RWPE1 (cell line): ENCODE results near the gene CHKA.

Experiments used
- CTCF ChIA-PET: fragments of 350-600 bp; sonication (Branson Sonifier 250); formaldehyde crosslinking; extraction: SDS; loops from one replicate; lab custom pipeline; 2021; lab: Yijun Ruan, JAX
- POLR2A ChIA-PET: fragments of 400-600 bp; formaldehyde crosslinking; extraction: SDS; loops from one replicate; lab custom pipeline; 2020; ENCODE audit warnings: antibody characterized with exemption; ENCODE audit not compliant: low non-redundant PET; lab: Yijun Ruan, JAX
- DNase-seq: peaks from one replicate; pipeline ENCODE4 v3.0.0; 2012; ENCODE audit warnings: low spot score
- H3K27ac ChIP-seq: fragments of 450-650 bp; 2 replicates; pipeline ENCODE4 v1.5.1; 2017
- CTCF ChIP-seq: fragments of 450-650 bp; conservative IDR thresholded peaks from 2 replicates; pipeline ENCODE4 v1.5.1; 2017; ENCODE audit warnings: low read depth, mild to moderate bottlenecking

The CHKA gene

GRCh38 chr11:68092411-68092810 lies 28.8 kb downstream of the CHKA start:
- TF ChIP-seq CTCF: no peak
- ChIA-PET CTCF (interaction anchor here (0.6 kb wide), 1 partner anchor 58 kb away, joined by 3 read pairs; no protein-coding TSS in a partner anchor), POLR2A (no interaction called here)
- no peak overlapping the region for H3K27ac ChIP-seq
- DNase-seq: no peak

DNA sequence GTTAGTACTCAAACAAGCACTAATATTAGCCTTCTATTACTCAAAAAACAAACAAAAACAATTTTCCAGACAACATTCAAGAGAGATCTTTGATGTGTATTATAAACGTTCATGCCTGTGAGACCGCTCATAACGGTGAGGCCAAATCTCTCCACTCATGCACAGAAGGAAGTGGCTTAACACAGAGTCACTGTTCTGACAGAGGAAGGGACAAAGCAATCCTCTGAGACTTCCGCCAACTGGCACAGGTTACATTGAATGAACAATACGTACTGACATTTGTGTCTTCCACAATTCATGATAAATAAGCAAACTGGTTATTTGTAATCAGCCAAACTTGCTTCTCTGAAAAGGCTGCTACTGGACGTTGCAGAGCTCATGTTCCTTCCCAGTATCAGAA lies 30.5 kb downstream of the CHKA start:
- POLR2A ChIA-PET: no interaction called here
- CTCF ChIA-PET: no interaction called here
- no peak for DNase-seq
- H3K27ac ChIP-seq: no peak overlapping the region
- no peak for TF ChIP-seq CTCF

DNA sequence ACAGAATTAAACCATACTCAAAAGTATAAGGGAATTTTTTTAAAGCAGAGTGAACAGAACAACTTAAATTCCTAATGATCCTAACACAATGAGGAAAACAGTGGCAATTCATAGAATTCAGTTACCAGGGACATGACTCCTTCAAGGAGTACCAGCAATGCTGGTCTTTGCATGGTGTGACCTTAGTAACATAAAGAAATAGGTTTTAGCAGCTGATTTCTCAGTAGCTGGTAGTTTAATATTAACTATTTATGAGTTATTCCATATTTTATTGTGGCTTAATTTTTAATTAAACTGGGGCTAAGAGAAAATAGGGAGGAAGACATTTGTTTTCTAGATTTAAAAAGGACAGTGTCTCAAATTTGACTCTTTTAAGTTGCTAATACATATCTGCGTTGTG lies 30.9 kb downstream of the CHKA start:
- CTCF ChIA-PET: interaction anchor here (0.6 kb wide), 1 partner anchor 166 kb away, joined by 3 read pairs; no protein-coding TSS in a partner anchor
- H3K27ac ChIP-seq: no peak overlapping the region
- no peak for DNase-seq
- POLR2A ChIA-PET: no interaction called here
- TF ChIP-seq CTCF: no peak

- DNase-seq: no peak
- H3K27ac ChIP-seq: no peak overlapping the region
- ChIA-PET CTCF (interaction anchor here (0.6 kb wide), 1 partner anchor 167 kb away, joined by 3 read pairs; no protein-coding TSS in a partner anchor), POLR2A (no interaction called here)
- TF ChIP-seq CTCF: no peak
Measured at GRCh38 chr11:68089679-68090078, 31.5 kb downstream of the CHKA start.

DNA sequence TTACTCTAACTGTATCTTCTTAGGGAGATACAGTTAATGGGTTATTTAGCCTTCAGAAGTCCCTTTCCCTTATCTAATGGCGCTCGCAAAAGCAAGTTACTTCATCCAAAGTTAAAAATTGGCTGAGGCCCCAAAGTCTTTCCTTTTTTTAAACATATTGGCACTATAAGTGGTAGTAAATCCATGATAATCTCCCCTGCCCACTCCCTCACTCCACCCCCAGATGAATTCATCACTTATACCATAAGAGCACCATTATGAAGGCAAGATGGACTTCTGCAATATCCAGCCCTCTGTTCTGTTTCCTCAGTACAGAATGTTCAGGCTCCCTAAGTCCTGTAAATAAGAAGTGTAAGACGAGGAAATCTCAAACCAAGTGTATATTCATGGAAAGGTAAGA lies 37.7 kb downstream of the CHKA start:
- TF ChIP-seq CTCF: no peak
- DNase-seq: no peak
- ChIA-PET CTCF (no interaction called here), POLR2A (no interaction called here)
- no peak overlapping the region for H3K27ac ChIP-seq

DNA sequence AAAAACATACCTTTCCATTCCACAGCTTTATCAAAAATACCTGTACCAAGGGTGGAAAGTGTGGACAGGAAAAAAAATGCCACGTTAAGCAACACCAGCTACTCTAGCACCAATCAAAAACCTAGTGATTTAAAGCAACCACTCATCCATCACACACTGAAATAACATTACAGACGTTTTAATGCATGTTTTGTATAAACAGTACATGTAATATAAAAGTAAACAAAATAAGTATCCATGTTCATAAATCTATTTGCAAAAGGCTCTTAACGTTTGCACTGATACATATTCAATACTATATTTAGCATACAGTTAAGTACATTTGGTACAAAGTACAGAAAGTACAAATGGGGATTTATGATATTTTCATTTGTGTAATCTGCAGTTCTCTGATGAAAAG lies 38.7 kb downstream of the CHKA start:
- H3K27ac ChIP-seq: no peak overlapping the region
- no peak for DNase-seq
- no peak for TF ChIP-seq CTCF
- ChIA-PET POLR2A (no interaction called here), CTCF (interaction anchor here (0.6 kb wide), 1 partner anchor 548 kb away, joined by 3 read pairs; no protein-coding TSS in a partner anchor)
